ENCODE measurements around the gene REP15. TPM values are rescaled to one million over a fixed set of nuclear protein-coding genes. Genes with fewer than 3 reads are reported as not detected.

Gene REP15
- total RNA-seq, 1 experiment from 2014 or later = 1.9 TPM

GRCh38 chr12:27707216-27707615 lies 11.0 kb downstream of the REP15 start:
- Histone ChIP-seq H3K27ac (ENCODE audit: low read length) (no peak overlapping the region), H3K4me3 (ENCODE audit: low read depth in 2 of 2, low read length in 2 of 2) (no peak overlapping the region), H3K36me3 (ENCODE audit: control insufficient read depth, insufficient read depth, low read length) (no peaks in the 10 kb centered on the region), H3K27me3 (ENCODE audit: control insufficient read depth, insufficient read depth, low read length) (no peaks in the 10 kb centered on the region), H3K9me3 (ENCODE audit: control insufficient read depth, insufficient read depth, low read depth, low read length) (no peaks in the 10 kb centered on the region), H3K4me1 (ENCODE audit: control insufficient read depth, insufficient read depth, low read length) (peaks cover 7% of the 10 kb centered on the region)
- TF ChIP-seq SIN3A (IDR thresholded peaks at IDR 0.05; ENCODE audit: borderline replicate concordance, insufficient read depth, low read depth, low read length) (no peak), REST (IDR thresholded peaks at IDR 0.05; ENCODE audit: insufficient read depth in 1 of 2, low read depth in 2 of 2, low read length in 1 of 2) (no peak), TCF7L2 (IDR thresholded peaks at IDR 0.05; ENCODE audit: low read depth, low read length) (no peak), POLR2AphosphoS5 (IDR thresholded peaks at IDR 0.05; ENCODE audit: low read depth, low read length) (no peak), CTCF (IDR thresholded peaks at IDR 0.05) (no peak)
- no peak for ATAC-seq
- ChIA-PET POLR2A (no interaction called here), CTCF (no interaction called here)
- DNase-seq (ENCODE audit: low read depth, low spot score) = no peak
- BruUV-seq (replicated peaks) = no TSS peak
- intact Hi-C loops (cut with micrococcal nuclease; ENCODE audit: unreplicated experiment) = loop anchor here (10.0 kb wide), 1 partner anchor 372 kb away; the partner anchor contains the start of gene BMAL2
- in situ Hi-C loops (cut with HindIII; ENCODE audit: low pct_unique_long_range_greater_than_20kb, low sequenced_read_pairs) = no loop called here

- Histone ChIP-seq H3K4me1 (ENCODE audit: control insufficient read depth, insufficient read depth, low read length) (peaks cover 6% of the 10 kb centered on the region), H3K27me3 (ENCODE audit: control insufficient read depth, insufficient read depth, low read length) (no peaks in the 10 kb centered on the region), H3K36me3 (ENCODE audit: control insufficient read depth, insufficient read depth, low read length) (no peaks in the 10 kb centered on the region), H3K4me3 (ENCODE audit: low read depth in 2 of 2, low read length in 2 of 2) (peak overlapping the region; percentile 75 to 90), H3K9me3 (ENCODE audit: control insufficient read depth, insufficient read depth, low read depth, low read length) (no peaks in the 10 kb centered on the region), H3K27ac (ENCODE audit: low read length) (peak overlapping the region; percentile 97)
- intact Hi-C loops (cut with micrococcal nuclease; ENCODE audit: unreplicated experiment) (loop anchor here (10.0 kb wide), 1 partner anchor 375 kb away; the partner anchor contains the start of gene BMAL2), in situ Hi-C loops (cut with HindIII; ENCODE audit: low pct_unique_long_range_greater_than_20kb, low sequenced_read_pairs) (no loop called here)
- no TSS peak for BruUV-seq (replicated peaks)
- no peak for DNase-seq (ENCODE audit: low read depth, low spot score)
- ATAC-seq = no peak
- ChIA-PET POLR2A (no interaction called here), CTCF (no interaction called here)
- TF ChIP-seq REST (IDR thresholded peaks at IDR 0.05; ENCODE audit: insufficient read depth in 1 of 2, low read depth in 2 of 2, low read length in 1 of 2) (no peak), POLR2AphosphoS5 (IDR thresholded peaks at IDR 0.05; ENCODE audit: low read depth, low read length) (no peak), SIN3A (IDR thresholded peaks at IDR 0.05; ENCODE audit: borderline replicate concordance, insufficient read depth, low read depth, low read length) (no peak), CTCF (IDR thresholded peaks at IDR 0.05) (no peak), TCF7L2 (IDR thresholded peaks at IDR 0.05; ENCODE audit: low read depth, low read length) (no peak)
Observed at GRCh38 chr12:27709212-27709931, 13.1 kb downstream of the REP15 start.

Measured in Panc1 (cell line).